Measurements from ENCODE around the gene BIN1.

BIN1 gene

DNA sequence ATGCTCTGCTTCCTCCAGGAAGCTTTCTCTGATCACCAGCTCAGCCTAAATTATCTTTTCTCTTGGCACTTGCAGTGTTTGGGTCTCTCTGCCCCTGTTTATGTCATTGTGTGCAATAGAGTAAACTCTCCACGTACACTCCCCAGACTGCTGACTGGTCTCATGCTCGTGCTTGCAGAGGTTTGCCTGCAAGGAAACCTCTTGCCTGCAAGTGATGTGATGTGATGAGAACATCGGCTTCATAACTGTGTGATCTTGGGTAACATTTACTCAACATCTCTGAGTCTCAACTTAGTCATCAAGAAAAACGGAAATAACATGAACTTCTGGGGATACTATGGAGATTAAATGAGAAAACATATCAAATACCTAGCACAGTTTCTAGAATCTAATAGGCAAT, 92.3 kb downstream of the BIN1 start:
- no peaks in the 10 kb centered on the region for H3K4me1 Mint-ChIP-seq
- ATAC-seq = no peak
- H3K27me3 Mint-ChIP-seq = peaks cover 49% of the 10 kb centered on the region
- H3K4me3 Mint-ChIP-seq = no peak overlapping the region
- H3K36me3 Mint-ChIP-seq = no peaks in the 10 kb centered on the region
- H3K27ac Mint-ChIP-seq = no peak overlapping the region
- no peaks in the 10 kb centered on the region for H3K9me3 Mint-ChIP-seq

DNA sequence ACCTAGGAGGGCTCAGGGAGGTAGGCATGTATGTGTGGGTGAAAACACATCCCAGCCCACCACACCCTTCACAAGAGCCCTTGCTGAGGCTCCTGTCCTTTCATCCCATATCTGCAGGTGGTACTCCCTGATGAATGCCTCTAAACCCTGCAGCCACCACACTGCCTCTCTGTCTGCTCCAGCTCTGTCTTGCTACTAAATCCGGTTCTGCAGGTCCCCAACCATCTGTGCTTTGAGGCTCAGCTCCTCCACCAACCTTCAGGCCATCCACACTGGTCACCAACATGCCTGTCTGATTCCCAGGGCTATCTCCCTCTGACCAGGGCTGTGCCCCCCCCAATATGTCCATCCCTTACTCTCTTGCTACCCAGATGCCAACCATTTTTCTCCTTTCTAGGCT, 92.7 kb downstream of the BIN1 start:
- H3K4me3 Mint-ChIP-seq = no peak overlapping the region

DNA sequence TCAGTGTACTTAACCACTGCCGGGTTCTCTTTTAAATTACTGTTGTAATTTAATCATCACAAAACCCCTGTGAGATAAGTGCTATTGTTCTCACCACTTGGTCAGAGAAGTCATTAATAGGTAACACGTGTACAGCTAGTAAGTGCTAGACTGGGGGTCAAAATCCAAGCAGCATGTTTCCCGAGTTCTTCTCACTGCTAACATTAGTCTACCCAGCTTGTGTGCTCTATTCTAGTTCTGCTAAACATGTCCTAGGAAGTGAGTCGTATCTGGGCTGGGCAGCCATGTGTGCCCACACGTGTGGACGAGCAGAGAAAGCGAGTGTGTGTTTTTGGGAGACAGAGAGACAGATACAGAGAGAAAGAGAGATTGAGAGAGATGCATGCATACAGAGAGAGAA, 94.1 kb downstream of the BIN1 start:
- Mint-ChIP-seq H3K9me3 (no peaks in the 10 kb centered on the region), H3K4me1 (no peaks in the 10 kb centered on the region), H3K4me3 (no peak overlapping the region), H3K36me3 (no peaks in the 10 kb centered on the region), H3K27me3 (peaks cover 49% of the 10 kb centered on the region), H3K27ac (no peak overlapping the region)
- ATAC-seq = no peak

More for the DNA sequence above, 92.7 kb downstream of the BIN1 start:
- H3K36me3 Mint-ChIP-seq = no peaks in the 10 kb centered on the region
- H3K4me1 Mint-ChIP-seq = no peaks in the 10 kb centered on the region
- peaks cover 49% of the 10 kb centered on the region for H3K27me3 Mint-ChIP-seq
- ATAC-seq = peak; percentile 22
- H3K9me3 Mint-ChIP-seq = no peaks in the 10 kb centered on the region
- no peak overlapping the region for H3K27ac Mint-ChIP-seq

DNA sequence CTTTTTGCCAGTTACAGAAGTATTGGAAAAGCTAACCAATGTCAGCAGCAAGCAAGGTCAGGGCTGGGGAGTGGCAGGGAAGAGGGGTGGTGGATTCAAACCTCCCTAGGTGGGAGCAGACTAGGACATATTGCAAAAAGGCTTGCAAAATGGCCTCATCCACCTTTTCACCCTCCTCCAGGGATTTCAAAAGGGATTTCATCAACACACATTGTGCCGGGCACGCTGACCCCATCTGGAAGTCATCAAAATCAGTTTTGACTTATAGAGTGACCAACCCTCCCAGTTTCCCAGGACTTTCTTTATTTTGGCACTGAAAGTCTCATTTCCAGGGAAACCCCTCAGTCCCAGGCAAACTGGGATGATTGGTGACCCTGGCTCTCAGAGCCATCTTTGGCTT, 94.7 kb downstream of the BIN1 start:
- H3K4me3 Mint-ChIP-seq = no peak overlapping the region
- no peak for ATAC-seq
- H3K36me3 Mint-ChIP-seq = no peaks in the 10 kb centered on the region
- no peaks in the 10 kb centered on the region for H3K9me3 Mint-ChIP-seq
- no peak overlapping the region for H3K27ac Mint-ChIP-seq
- peaks cover 52% of the 10 kb centered on the region for H3K27me3 Mint-ChIP-seq
- H3K4me1 Mint-ChIP-seq = no peaks in the 10 kb centered on the region

DNA sequence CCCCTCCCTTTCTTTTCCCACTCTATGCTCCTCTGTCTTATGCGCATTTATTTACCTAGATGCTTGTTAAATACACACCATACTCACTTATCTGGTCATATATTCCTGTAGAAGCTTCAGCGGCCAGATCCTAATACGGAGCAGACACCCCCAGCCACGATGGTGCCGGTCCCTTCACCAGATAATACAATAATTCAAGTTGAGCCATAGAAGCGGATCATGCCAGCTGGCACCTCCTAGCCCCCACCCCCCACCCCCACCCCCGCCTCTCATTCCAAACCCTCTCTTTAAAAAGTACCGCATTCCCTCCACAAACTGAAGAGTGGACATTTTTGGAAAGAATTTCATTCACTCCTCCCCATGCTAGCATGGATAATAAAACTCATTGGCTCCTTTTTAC, 95.2 kb downstream of the BIN1 start:
- Mint-ChIP-seq H3K4me1 (no peaks in the 10 kb centered on the region), H3K36me3 (no peaks in the 10 kb centered on the region), H3K27ac (no peak overlapping the region), H3K9me3 (no peaks in the 10 kb centered on the region), H3K4me3 (no peak overlapping the region), H3K27me3 (peaks cover 56% of the 10 kb centered on the region)
- ATAC-seq = no peak

DNA sequence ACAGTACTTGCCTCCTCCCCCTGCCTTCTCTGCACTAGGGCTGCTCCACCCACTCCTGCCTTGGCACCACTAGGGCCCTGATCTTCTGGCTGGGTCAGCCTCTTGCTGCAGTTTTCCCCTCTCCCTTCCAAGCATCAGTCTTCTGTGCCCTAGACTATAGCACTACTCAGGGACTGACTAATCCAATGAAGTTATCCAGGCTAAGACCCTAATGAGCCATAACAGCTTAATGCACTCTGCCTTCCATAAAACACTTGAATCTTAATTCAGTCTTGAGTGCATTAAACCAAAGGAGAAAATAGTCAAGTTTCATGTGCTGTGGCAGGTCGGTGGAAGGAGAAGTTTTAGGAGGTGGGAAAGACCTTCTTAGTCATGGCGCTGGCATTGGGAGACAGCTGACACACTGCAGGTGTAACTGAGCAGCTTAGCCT, 95.7 kb downstream of the BIN1 start:
- Mint-ChIP-seq H3K4me3 (no peak overlapping the region), H3K4me1 (no peaks in the 10 kb centered on the region), H3K9me3 (no peaks in the 10 kb centered on the region), H3K27ac (no peak overlapping the region), H3K27me3 (peaks cover 58% of the 10 kb centered on the region), H3K36me3 (no peaks in the 10 kb centered on the region)
- ATAC-seq = no peak

DNA sequence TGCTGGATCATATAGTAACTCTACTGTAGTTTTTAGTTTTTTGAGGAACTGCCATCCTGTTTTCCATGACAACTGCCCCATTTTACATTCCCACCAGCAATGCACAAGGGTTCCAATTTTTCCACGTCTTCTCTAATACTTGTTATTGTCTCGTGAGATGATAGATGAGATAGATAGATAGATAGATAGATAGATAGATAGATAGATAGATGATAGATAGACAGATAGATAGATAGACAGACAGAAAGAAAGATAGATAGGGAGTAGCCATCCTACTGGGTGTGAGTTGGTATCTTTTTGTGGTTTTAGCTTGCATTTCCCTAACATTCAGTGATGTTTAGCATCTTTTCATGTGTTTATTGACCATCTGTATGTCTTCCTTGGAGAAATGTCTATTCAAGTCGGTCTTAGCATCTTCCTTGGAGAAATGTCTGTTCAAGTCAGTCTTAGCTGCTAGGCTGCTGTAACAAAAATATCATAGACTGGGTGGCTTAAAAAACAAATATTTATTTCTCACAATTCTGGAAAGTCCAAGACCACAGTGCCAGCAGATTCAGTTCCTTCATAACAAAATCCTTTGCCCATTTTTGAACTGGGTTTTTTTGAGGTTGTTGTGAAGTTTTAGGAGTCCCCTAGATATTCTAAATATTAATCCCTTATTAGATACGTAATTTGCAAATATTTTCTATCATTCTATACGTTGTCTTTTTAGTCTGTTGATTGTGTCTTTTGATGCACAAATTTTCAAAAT, 98.5 kb downstream of the BIN1 start:
- no peak for ATAC-seq
- H3K36me3 Mint-ChIP-seq = no peaks in the 10 kb centered on the region
- no peaks in the 10 kb centered on the region for H3K4me1 Mint-ChIP-seq
- H3K27ac Mint-ChIP-seq = no peak overlapping the region
- peaks cover 36% of the 10 kb centered on the region for H3K27me3 Mint-ChIP-seq
- no peaks in the 10 kb centered on the region for H3K9me3 Mint-ChIP-seq
- H3K4me3 Mint-ChIP-seq = no peak overlapping the region

DNA sequence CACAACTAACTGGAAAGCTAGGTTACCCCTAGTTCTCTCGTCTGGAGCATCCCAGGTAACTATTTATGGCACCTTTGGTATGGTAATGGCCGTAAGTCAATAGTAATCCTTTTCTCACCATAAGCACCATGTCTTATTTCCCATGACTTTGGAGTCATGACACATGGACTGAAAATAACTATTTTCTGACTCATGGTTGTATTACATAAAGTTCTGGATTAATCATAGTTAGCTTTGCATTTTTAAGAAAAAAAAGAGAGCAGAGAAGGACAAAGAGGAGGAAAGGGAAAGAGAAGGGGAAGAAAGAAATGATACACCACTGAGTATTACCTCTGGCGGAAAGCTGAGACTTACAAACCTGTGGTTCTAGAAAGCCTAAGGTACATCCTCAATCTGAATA, 99.3 kb downstream of the BIN1 start:
- H3K4me3 Mint-ChIP-seq = no peak overlapping the region
- H3K9me3 Mint-ChIP-seq = no peaks in the 10 kb centered on the region
- H3K36me3 Mint-ChIP-seq = no peaks in the 10 kb centered on the region
- no peaks in the 10 kb centered on the region for H3K4me1 Mint-ChIP-seq
- ATAC-seq = no peak
- H3K27me3 Mint-ChIP-seq = peaks cover 28% of the 10 kb centered on the region
- no peak overlapping the region for H3K27ac Mint-ChIP-seq

DNA sequence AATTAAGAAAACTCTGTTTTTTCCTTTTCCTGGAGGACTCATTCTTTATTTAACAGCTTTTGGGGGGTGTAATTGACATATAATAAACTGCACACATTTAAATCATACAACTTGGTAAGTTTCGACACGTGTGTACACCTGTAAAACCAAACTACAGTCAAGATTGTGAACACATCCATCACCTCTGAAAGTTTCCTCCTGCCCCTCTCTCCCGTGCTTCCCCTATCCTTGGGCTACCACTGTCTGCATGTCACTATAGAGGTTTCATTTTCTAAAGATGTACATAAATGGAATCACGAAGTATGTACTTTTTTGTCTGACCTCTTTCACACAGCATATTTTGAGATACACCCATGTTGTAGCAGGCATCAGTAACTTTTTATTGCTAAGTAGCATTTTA, 100.0 kb downstream of the BIN1 start:
- no peak overlapping the region for H3K27ac Mint-ChIP-seq
- H3K4me3 Mint-ChIP-seq = no peak overlapping the region
- peaks cover 22% of the 10 kb centered on the region for H3K27me3 Mint-ChIP-seq

DNA sequence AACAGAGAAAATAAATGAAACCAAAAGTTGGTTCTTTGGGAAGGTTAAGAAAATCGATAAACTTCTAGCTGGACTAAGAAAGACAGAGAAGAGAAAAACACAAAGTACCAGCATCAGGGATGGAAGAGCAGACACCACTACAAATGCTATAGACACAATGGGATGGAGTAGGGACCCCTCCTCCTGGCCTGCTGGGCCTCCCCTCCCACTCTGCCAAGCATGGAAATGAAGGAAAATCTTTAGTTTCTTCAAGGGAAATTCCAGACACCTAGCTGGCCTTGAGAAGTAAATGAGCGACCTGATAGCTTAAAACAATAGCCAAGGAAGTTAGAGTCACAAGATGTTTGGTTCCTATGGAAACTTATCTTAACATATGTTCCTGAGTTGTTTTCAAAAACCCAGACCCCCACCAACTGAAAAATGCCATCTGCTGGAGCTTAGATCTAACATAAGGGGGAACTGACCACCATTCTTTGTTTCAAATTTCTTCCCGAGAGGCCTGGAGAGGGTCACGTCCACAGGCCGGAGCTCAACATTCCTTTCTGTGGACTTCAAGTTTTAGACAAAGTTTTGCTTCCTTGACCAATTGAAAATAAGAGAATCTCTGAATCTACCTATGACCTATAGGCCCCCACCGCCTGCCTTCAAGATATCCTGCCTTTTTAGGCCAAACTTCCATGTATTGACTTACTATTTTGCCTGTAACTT, 101.9 kb downstream of the BIN1 start:
- Mint-ChIP-seq H3K27ac (no peak overlapping the region), H3K4me3 (no peak overlapping the region), H3K36me3 (no peaks in the 10 kb centered on the region), H3K4me1 (no peaks in the 10 kb centered on the region), H3K27me3 (peaks cover 9% of the 10 kb centered on the region), H3K9me3 (no peaks in the 10 kb centered on the region)
- no peak for ATAC-seq

More for the DNA sequence above, 100.0 kb downstream of the BIN1 start:
- ATAC-seq = no peak
- Mint-ChIP-seq H3K4me1 (no peaks in the 10 kb centered on the region), H3K36me3 (no peaks in the 10 kb centered on the region), H3K9me3 (no peaks in the 10 kb centered on the region)

DNA sequence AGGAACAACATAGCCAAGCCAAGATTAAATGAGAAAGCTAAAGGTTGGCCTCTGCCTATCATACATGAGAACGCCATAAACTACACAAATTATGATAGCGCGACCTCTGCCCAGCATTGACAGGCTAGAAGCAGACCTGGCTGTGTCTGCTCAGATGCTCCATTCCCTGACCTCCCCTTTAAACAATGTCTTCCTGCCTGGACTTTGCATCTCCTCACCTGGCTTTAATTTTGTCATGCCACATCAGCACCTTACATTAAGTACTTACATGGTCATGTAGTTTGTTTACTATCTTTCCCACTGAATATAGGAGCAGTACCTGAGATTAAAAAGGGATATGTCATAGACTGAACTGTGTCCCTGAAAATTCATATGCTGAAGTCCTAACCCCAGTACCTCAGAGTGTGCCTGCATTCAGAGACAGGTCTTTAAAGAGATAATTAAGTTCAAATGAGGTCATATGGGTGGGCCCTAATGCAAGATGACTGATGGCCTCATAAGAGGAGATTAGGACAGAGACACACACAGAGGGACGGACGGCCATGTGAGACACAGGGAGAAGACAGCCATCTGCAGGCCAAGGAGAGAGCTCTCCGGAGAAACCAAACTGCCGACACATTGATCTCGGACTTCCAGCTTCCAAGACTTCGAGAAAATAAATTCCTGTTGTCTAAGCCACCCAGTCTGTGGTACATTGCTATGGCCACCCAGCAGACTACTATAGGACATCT, 103.7 kb downstream of the BIN1 start:
- no peaks in the 10 kb centered on the region for H3K9me3 Mint-ChIP-seq
- peaks cover 10% of the 10 kb centered on the region for H3K27me3 Mint-ChIP-seq
- H3K27ac Mint-ChIP-seq = no peak overlapping the region
- no peaks in the 10 kb centered on the region for H3K4me1 Mint-ChIP-seq
- ATAC-seq = no peak
- H3K36me3 Mint-ChIP-seq = no peaks in the 10 kb centered on the region
- H3K4me3 Mint-ChIP-seq = no peak overlapping the region

DNA sequence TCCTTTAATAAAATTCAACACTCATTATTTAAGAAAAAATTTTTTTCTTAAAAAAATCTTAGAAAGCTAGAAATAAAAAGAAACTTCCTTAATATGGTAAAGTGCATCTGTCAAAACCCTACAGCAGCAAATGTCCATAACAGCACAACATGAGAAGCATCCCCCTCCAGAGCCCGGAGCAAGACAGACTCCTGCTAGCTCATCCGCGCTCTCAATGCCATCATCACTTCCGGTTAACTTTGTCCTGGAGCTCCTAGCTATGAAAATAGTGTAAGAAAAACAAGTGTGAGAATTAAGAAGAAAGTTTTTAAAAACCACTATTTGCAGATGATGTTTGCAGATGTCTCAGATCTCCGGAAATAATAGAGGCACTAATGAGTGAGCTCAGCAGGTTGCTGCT, 105.2 kb downstream of the BIN1 start:
- Mint-ChIP-seq H3K27me3 (peaks cover 10% of the 10 kb centered on the region), H3K4me3 (no peak overlapping the region), H3K36me3 (no peaks in the 10 kb centered on the region), H3K27ac (no peak overlapping the region), H3K9me3 (no peaks in the 10 kb centered on the region), H3K4me1 (no peaks in the 10 kb centered on the region)
- ATAC-seq = no peak

DNA sequence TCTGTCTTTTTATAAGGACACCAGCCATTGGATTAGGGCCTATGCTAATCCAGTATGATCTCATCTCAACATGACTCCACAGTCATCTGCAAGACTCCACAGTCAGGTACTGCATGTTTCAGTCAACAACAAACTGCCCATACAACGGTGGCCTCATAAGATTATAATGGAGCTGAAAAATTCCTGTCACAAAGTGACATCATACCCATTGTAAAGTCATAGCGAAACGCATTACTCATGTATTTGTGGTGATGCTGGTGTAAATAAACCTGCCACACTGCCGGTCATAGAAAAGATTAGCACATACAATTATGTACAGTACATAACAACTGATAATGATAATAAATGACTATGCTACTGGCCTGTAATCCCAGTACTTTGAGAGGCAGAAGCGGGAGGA, 106.0 kb downstream of the BIN1 start:
- Mint-ChIP-seq H3K27me3 (peaks cover 8% of the 10 kb centered on the region), H3K36me3 (no peaks in the 10 kb centered on the region), H3K9me3 (no peaks in the 10 kb centered on the region), H3K27ac (no peak overlapping the region), H3K4me1 (no peaks in the 10 kb centered on the region), H3K4me3 (no peak overlapping the region)
- no peak for ATAC-seq

DNA sequence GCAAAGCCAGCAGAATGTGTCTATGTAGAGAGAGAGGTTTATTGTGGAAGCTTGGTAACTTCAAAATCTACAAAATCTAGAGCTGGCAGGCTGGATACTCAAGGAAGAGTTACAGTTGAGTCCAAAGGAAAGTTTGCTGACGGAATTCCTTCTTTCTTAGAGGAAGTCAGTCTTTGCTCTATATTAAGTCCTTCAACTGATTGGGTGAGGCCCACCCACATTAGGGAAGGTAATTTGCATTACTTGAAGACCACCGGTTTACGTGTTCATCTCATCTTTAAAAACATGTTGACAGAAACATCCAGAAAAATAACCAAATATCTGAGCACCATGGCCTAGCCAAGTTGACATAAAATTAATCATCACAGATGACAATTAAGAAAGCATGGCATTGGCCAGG, 106.8 kb downstream of the BIN1 start:
- H3K9me3 Mint-ChIP-seq = no peaks in the 10 kb centered on the region
- H3K4me3 Mint-ChIP-seq = no peak overlapping the region
- ATAC-seq = no peak
- no peaks in the 10 kb centered on the region for H3K36me3 Mint-ChIP-seq
- H3K27ac Mint-ChIP-seq = no peak overlapping the region
- peaks cover 8% of the 10 kb centered on the region for H3K27me3 Mint-ChIP-seq
- no peaks in the 10 kb centered on the region for H3K4me1 Mint-ChIP-seq

DNA sequence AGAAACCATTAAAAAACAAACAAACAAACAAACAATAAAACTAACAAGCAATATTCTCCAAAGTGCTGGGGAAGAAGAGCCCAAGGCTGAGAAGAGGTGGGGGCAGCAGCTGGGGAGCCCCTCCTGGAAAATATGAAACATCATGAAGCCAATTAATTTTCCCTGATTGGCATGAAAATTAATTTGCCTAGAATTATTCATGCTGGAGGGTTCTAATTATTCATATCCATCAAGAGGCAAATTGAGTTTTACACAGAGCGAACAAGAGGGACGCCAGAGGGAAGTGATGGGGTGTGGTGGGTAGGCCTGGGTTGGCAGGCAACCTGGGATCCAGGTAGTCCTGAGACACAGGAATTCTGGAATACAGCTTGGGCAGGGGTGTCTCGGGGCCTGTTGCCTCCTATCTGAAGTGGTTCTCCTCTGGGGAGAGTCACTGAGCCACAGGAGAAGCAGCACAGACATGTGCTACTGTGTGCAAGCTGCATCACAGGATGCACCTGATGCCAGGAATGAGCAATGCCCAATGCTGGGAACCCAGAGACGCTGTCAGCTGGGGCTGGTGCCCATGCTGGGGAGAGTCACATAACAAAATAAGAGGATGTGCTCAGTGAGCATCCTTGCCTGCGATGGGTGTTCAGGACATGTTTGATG, 107.7 kb downstream of the BIN1 start:
- Mint-ChIP-seq H3K36me3 (no peaks in the 10 kb centered on the region), H3K4me3 (no peak overlapping the region), H3K4me1 (no peaks in the 10 kb centered on the region), H3K27me3 (peaks cover 8% of the 10 kb centered on the region), H3K9me3 (no peaks in the 10 kb centered on the region), H3K27ac (no peak overlapping the region)
- ATAC-seq = no peak

Data from stimulated activated memory B cell treated with anti-CD40 and anti-IgM and Interleukin-4, amounts not matched to agents 10 μg/mL and 1 μg/mL and 100 μg/mL, for 72 hours (primary cell).